ENCODE data around the gene STK24.

STK24 gene

DNA sequence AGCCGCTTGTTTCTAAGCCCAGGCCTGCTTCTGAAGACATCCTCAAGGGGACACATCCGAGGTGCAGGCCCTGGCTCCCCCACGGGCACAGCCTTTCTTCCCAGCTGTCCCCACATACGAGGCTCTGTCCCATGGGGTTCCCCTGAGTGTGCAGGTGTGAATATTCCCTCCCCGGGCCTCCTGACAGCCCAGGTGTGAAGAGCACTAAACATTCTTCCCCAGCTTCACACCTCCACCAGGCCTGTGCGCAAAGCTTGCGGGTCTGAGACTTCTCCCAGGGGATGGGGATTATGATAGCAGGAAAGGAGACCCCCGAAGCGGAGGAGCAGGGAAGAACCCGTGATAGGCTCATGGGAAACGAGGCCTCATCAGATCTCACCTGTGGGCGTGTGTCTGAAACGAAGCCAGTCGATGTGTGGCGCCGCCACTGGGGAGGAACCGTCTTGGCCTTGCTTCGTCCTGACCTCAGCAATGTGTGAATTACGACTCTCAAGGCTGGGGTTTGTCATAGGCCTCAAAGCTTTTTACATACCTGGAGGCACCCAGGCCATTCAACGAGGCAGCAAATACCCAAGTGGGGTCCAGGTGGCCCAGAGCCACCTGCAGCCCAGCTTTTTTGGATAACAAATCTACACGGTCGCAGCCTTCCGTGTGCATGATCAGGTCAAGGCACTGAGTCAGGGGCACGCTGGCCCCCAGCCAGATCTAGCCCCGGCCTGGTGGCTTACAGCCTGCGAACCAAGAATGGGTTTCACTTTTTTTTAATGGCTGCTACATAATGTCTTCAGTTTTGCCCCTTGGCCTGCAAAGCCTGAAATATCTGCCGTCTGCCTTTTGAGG lies 134.3 kb downstream of the STK24 start:
- H3K4me1 ChIP-seq (ENCODE audit: control insufficient read depth, insufficient read depth, low read length, unreplicated experiment): peaks cover 16% of the 10 kb centered on the region
- H3K27me3 ChIP-seq (ENCODE audit: insufficient read depth, low read length): no peaks in the 10 kb centered on the region
- H3K4me3 ChIP-seq (ENCODE audit: low read depth, low read length): no peak overlapping the region
- no peaks in the 10 kb centered on the region for H3K79me2 ChIP-seq (ENCODE audit: control insufficient read depth, insufficient read depth, low read length, unreplicated experiment)
- H3K36me3 ChIP-seq (ENCODE audit: insufficient read depth, low read length): no peaks in the 10 kb centered on the region
- peak overlapping the region; percentile 62; the same call in 1 of the 2 replicates for H3K27ac ChIP-seq (ENCODE audit: low read depth, low read length)
- H2AFZ ChIP-seq (ENCODE audit: low read length, unreplicated experiment): no peak overlapping the region

DNA sequence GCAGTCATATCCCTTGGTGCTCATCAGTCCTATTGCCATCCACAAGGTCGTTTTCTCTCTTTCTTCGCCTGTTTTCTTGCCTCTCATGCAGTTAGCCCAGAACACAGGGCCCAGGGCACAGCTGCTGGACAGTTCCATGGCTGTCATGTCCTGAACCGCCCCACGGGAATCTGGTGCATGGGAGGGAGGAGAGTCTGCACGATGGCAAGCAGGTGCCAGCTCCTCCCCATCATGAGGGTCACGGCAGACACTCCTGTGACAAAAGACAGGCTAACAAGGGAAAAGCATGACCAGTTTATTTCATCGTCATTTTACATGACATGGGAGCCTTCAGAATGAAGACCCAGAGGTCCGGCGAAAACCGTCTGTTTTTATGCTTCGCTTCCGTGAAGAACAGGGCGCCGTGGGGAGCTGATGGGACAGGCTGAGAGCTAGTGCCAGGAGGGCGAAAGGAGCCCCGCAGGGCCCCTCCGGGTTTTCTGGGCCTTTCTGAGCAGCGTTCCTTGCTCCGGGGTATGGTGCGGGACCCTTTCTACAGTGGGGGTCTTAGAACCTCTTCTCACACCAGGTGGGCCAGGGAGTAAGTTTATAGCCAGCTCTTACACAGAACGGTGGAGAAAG lies 135.7 kb downstream of the STK24 start:
- no peaks in the 10 kb centered on the region for H3K36me3 ChIP-seq (ENCODE audit: insufficient read depth, low read length)
- H3K79me2 ChIP-seq (ENCODE audit: control insufficient read depth, insufficient read depth, low read length, unreplicated experiment): no peaks in the 10 kb centered on the region
- no peak overlapping the region for H3K4me3 ChIP-seq (ENCODE audit: low read depth, low read length)
- H3K27ac ChIP-seq (ENCODE audit: low read depth, low read length): no peak overlapping the region
- peaks cover 16% of the 10 kb centered on the region for H3K4me1 ChIP-seq (ENCODE audit: control insufficient read depth, insufficient read depth, low read length, unreplicated experiment)
- no peak overlapping the region for H2AFZ ChIP-seq (ENCODE audit: low read length, unreplicated experiment)
- H3K27me3 ChIP-seq (ENCODE audit: insufficient read depth, low read length): no peaks in the 10 kb centered on the region

DNA sequence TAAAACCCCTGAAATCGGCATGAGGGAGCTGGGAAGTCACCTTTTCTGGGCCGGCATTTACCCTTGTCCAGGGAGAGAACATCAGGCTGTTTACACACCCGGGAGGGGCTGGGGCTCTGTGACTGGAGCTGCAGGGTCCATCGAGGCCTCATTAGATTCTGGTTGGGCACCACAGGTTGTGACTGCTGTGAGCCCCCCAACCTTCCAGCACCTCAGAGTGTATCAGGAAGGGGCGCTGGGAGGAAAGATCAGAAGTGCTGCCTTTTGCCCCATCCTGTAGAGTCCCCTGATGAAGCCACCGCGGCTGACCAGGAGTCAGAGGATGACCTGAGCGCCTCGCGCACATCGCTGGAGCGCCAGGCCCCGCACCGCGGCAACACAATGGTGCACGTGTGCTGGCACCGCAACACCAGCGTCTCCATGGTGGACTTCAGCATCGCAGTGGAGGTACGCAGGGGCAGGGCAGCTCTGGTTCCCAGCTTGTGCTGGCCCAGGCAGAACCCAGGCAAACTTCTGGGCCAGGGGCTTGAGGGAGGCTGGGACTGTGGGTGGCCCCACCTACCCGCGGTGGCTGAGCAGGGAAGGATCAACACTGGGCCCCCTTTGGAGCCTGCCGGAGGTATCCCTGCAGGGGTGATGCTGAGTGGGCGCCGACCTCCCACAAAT lies 136.4 kb downstream of the STK24 start:
- Histone ChIP-seq H3K4me3 (ENCODE audit: low read depth, low read length) (no peak overlapping the region), H3K27me3 (ENCODE audit: insufficient read depth, low read length) (no peaks in the 10 kb centered on the region), H3K27ac (ENCODE audit: low read depth, low read length) (no peak overlapping the region), H3K4me1 (ENCODE audit: control insufficient read depth, insufficient read depth, low read length, unreplicated experiment) (peaks cover 16% of the 10 kb centered on the region), H3K79me2 (ENCODE audit: control insufficient read depth, insufficient read depth, low read length, unreplicated experiment) (no peaks in the 10 kb centered on the region), H2AFZ (ENCODE audit: low read length, unreplicated experiment) (no peak overlapping the region), H3K36me3 (ENCODE audit: insufficient read depth, low read length) (no peaks in the 10 kb centered on the region)

DNA sequence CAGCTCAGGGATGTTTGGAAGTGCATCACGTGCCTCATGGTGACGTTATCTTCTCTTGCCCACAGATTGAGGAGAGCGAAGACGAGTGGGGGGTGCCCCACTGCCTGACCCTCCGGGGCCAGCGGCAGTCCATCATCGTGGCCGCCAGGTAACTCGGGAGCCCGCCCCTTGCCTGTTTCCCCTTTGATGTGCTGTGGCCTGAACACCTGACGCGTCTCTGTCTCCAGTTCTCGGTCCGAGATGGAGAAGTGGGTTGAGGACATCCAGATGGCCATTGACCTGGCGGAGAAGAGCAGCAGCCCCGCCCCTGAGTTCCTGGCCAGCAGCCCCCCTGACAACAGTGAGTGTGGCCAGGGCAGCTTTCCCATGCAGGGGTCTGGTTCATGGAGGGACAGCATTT lies 137.0 kb downstream of the STK24 start:
- no peaks in the 10 kb centered on the region for H3K36me3 ChIP-seq (ENCODE audit: insufficient read depth, low read length)
- H3K79me2 ChIP-seq (ENCODE audit: control insufficient read depth, insufficient read depth, low read length, unreplicated experiment): no peaks in the 10 kb centered on the region
- no peaks in the 10 kb centered on the region for H3K27me3 ChIP-seq (ENCODE audit: insufficient read depth, low read length)
- H3K4me1 ChIP-seq (ENCODE audit: control insufficient read depth, insufficient read depth, low read length, unreplicated experiment): peaks cover 16% of the 10 kb centered on the region
- no peak overlapping the region for H2AFZ ChIP-seq (ENCODE audit: low read length, unreplicated experiment)
- H3K27ac ChIP-seq (ENCODE audit: low read depth, low read length): no peak overlapping the region
- no peak overlapping the region for H3K4me3 ChIP-seq (ENCODE audit: low read depth, low read length)

DNA sequence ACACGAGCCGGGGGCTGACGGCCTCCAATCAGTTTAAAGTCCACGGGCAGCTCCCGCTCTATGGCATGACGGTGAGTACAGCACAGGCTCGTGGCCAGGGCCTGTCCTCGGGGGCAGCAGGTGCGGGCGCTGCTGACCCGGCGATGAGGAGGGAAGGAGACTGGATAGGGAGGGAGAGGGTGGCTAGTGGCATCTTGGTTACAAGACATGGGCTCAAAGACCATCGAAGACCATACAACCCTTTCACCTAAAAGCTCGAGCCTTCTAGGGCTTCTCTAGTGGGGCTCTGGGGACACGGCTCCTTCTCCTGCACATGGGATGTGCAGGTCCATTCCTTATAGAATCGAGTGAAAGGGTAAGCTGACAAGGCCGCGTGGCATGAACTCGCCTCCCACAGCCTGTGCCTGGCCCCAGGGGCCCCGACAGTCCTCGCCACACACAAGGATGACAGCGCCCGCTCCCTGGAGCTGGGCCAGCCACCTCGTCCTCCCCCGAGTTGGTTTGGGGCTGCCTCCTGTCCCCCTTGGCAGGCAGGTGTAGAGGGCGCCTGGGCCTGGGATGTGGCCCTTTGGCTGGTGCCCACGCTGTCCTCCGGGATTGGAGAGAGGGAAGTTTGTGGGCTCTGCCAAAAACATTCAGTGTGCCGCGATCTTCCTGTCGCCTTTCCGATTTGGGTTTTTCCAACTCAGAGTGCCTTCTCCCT lies 137.6 kb downstream of the STK24 start:
- peaks cover 16% of the 10 kb centered on the region for H3K4me1 ChIP-seq (ENCODE audit: control insufficient read depth, insufficient read depth, low read length, unreplicated experiment)
- no peaks in the 10 kb centered on the region for H3K36me3 ChIP-seq (ENCODE audit: insufficient read depth, low read length)
- H3K4me3 ChIP-seq (ENCODE audit: low read depth, low read length): no peak overlapping the region
- no peaks in the 10 kb centered on the region for H3K27me3 ChIP-seq (ENCODE audit: insufficient read depth, low read length)
- H2AFZ ChIP-seq (ENCODE audit: low read length, unreplicated experiment): no peak overlapping the region
- H3K27ac ChIP-seq (ENCODE audit: low read depth, low read length): no peak overlapping the region
- H3K79me2 ChIP-seq (ENCODE audit: control insufficient read depth, insufficient read depth, low read length, unreplicated experiment): no peaks in the 10 kb centered on the region

DNA sequence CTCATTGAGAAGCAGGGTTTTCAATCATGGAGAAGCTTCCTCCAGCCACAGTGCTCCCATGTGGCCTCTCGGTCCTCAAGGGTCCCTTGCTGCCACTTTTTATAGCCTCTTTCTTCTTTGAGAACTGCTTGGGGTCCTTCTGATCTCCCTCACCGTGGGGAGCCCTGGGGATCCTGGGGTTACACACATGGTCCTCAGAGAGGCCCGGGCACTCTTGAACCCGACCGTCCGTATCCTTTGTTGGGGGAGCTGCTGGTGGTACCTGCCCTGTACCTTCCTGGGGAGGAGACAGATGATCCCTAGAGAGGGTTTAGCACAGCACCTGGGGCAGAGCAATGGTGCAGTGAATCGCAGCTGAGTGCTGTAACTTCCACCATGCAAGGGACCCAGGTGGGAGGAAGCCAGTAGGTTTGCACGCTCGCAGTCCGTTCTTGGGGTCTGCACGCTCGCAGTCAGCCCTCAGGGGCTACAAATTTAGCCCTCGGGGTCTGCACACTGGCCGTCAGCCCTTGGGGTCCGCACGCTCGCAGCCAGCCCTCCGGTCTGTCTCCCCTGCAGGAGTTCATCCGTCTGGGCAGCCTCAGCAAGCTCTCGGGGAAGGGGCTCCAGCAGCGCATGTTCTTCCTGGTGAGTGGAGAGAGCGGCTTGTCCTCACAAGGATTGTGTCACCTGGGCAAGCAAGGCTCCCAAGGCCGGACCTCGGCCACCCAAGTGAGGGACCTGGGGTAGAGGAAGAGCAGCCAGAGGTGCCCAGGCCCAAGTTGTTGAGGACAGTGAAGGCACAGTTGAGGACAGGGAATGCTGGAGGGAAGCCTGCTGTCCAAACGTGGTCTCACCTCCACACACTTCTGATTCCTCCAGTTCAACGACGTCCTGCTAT lies 138.4 kb downstream of the STK24 start:
- Histone ChIP-seq H3K79me2 (ENCODE audit: control insufficient read depth, insufficient read depth, low read length, unreplicated experiment) (no peaks in the 10 kb centered on the region), H3K27me3 (ENCODE audit: insufficient read depth, low read length) (no peaks in the 10 kb centered on the region), H3K4me3 (ENCODE audit: low read depth, low read length) (no peak overlapping the region), H3K27ac (ENCODE audit: low read depth, low read length) (no peak overlapping the region), H3K36me3 (ENCODE audit: insufficient read depth, low read length) (no peaks in the 10 kb centered on the region), H3K4me1 (ENCODE audit: control insufficient read depth, insufficient read depth, low read length, unreplicated experiment) (peaks cover 8% of the 10 kb centered on the region), H2AFZ (ENCODE audit: low read length, unreplicated experiment) (no peak overlapping the region)

DNA sequence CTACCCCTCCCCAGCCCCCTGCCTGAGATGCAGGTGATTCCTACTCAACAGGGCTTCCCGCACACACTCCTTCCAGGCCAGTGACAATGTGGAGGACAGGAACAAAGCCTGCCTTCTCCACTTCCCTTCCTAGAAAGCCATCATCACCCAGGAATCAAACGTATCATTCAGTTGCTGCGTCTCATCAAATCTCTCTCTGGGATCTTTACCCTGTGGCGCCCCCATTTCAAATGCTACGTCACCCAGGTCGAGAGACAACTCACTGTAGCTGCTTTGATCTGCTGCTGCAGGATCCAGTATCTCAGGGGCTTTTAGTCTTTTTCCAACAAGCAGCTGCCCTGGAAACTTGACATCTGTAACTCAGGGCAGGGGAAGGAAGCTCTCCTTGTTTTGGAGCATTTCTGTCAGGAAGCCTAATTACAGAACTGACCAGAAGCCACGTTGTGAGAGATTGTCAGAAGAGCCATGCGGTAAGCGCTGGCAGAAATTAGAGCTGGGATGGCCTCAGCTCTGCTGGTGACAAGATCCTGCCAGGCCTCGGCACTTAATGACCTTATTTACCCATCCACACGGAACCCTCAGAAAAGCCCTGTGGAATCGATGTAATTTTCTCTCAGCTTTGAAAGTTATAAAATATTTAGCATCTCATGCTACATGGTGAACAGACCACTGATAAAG lies 140.5 kb downstream of the STK24 start:
- Histone ChIP-seq H3K27ac (ENCODE audit: low read depth, low read length) (no peak overlapping the region), H3K36me3 (ENCODE audit: insufficient read depth, low read length) (no peaks in the 10 kb centered on the region), H2AFZ (ENCODE audit: low read length, unreplicated experiment) (no peak overlapping the region), H3K79me2 (ENCODE audit: control insufficient read depth, insufficient read depth, low read length, unreplicated experiment) (no peaks in the 10 kb centered on the region), H3K4me1 (ENCODE audit: control insufficient read depth, insufficient read depth, low read length, unreplicated experiment) (no peaks in the 10 kb centered on the region), H3K4me3 (ENCODE audit: low read depth, low read length) (no peak overlapping the region), H3K27me3 (ENCODE audit: insufficient read depth, low read length) (no peaks in the 10 kb centered on the region)

DNA sequence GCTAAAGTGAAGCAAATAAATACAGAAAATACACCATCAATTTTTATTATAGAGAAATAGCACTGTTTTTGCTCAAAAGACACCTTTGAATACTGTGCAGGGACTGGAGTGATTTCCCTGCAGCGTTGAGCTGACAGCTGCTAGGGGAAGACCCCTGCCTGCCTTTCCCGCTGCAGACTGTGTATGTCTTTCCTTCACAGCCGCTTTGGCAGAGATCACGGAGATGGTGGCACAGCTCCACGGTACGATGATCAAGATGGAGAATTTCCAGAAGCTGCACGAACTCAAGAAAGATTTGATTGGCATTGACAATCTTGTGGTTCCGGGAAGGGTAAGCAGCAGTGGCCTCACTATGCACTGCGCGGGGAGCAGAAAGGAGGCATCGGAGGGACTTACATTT lies 141.5 kb downstream of the STK24 start:
- no peak overlapping the region for H3K4me3 ChIP-seq (ENCODE audit: low read depth, low read length)
- no peak overlapping the region for H3K27ac ChIP-seq (ENCODE audit: low read depth, low read length)
- H3K27me3 ChIP-seq (ENCODE audit: insufficient read depth, low read length): no peaks in the 10 kb centered on the region
- H3K79me2 ChIP-seq (ENCODE audit: control insufficient read depth, insufficient read depth, low read length, unreplicated experiment): no peaks in the 10 kb centered on the region
- no peaks in the 10 kb centered on the region for H3K36me3 ChIP-seq (ENCODE audit: insufficient read depth, low read length)
- no peaks in the 10 kb centered on the region for H3K4me1 ChIP-seq (ENCODE audit: control insufficient read depth, insufficient read depth, low read length, unreplicated experiment)
- no peak overlapping the region for H2AFZ ChIP-seq (ENCODE audit: low read length, unreplicated experiment)

DNA sequence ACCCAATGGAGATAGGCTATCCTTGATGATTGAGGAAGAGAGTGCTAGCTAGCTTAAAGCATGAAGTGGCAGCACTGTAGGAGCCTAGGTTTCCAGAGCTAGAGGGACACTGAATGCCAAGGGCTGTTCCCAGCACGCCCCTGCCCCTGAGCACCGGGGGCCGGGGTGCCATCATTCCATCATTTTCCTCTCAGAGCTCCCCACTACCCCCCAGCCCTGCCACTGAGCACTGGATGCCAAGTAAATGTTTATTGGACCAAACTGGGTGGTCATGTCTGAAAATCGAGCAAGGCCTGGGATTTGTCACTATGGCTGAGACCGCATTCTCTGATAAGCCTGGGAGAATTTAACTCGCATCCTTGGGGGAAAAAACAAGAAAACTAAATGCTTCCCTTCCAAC lies 142.8 kb downstream of the STK24 start:
- H3K27ac ChIP-seq (ENCODE audit: low read depth, low read length): no peak overlapping the region
- no peak overlapping the region for H2AFZ ChIP-seq (ENCODE audit: low read length, unreplicated experiment)
- H3K36me3 ChIP-seq (ENCODE audit: insufficient read depth, low read length): no peaks in the 10 kb centered on the region
- H3K79me2 ChIP-seq (ENCODE audit: control insufficient read depth, insufficient read depth, low read length, unreplicated experiment): no peaks in the 10 kb centered on the region
- no peak overlapping the region for H3K4me3 ChIP-seq (ENCODE audit: low read depth, low read length)
- H3K27me3 ChIP-seq (ENCODE audit: insufficient read depth, low read length): no peaks in the 10 kb centered on the region
- no peaks in the 10 kb centered on the region for H3K4me1 ChIP-seq (ENCODE audit: control insufficient read depth, insufficient read depth, low read length, unreplicated experiment)
